Thyroid gland (tissue), 4 donors: ENCODE data around the gene RASGRP4. TPM values are rescaled to one million over a fixed set of nuclear protein-coding genes. Genes with fewer than 3 reads are reported as not detected.

Experiments used
- DNase-seq, 2 donors: peaks; one replicate each; pipeline ENCODE4 v3.0.0-alpha.2; 2019
- H3K27ac ChIP-seq, 3 donors: fragments of 200-600 bp; sonication (generic); 1 replicate in 2 of 3; 2 replicates in 1 of 3; pipeline ENCODE4 v1.5.1; 2016 to 2019; ENCODE audit warnings: mild to moderate bottlenecking in 1 of 3, moderate library complexity in 1 of 3
- H3K27me3 ChIP-seq: fragments of 200-600 bp; sonication (generic); one replicate; pipeline ENCODE4 v1.5.1; 2019
- H3K36me3 ChIP-seq, 2 donors: fragments of 200-600 bp; sonication (generic); one replicate each; pipeline ENCODE4 v1.5.1; 2016 to 2019
- H3K4me1 ChIP-seq, 2 donors: fragments of 200-600 bp; sonication (generic); one replicate each; pipeline ENCODE4 v1.5.1; 2017 to 2019
- H3K4me3 ChIP-seq, 3 donors: fragments of 200-600 bp; sonication (generic); replicated peaks in 1 of 3; 1 replicate in 2 of 3; 2 replicates in 1 of 3; pipeline ENCODE4 v1.5.1; 2016; ENCODE audit warnings: mild to moderate bottlenecking in 1 of 3
- H3K9me3 ChIP-seq: fragments of 200-600 bp; sonication (generic); one replicate; pipeline ENCODE4 v1.5.1; 2017
- POLR2A ChIP-seq, 2 donors: fragments of 450-650 bp; IDR thresholded peaks; one replicate each; pipeline ENCODE4 v1.6.1; 2017; ENCODE audit warnings: antibody characterized with exemption in 2 of 2, mild to moderate bottlenecking in 2 of 2, moderate library complexity in 1 of 2
- WGBS, 2 donors: methylation state at CpG; one replicate each; pipeline ENCODE4 v1.1.5; 2017; 5-methylcytosine and 5-hydroxymethylcytosine counted together
- intact Hi-C: fragments of 100-400 bp; cut with DNase I; formaldehyde crosslinking; loops from one replicate; pipeline ENCODE4 v1.15.1; 2023
- total RNA-seq, 4 donors: library from RNA; depleted of rRNA; stranded (reverse); fragments of >200 nt; gene quantifications; one replicate each; pipeline ENCODE4 v1.2.3, GENCODE V29; 2016
- TF ChIP-seq, protein P1 (sequence below), 6 experiments: fragments of 200-600 bp in 3 of 6; fragments of 450-650 bp in 3 of 6; sonication (generic) in 3 of 6; IDR thresholded peaks; one replicate each; pipeline ENCODE4 v1.5.1; 2016 to 2019; ENCODE audit warnings: antibody characterized with exemption in 6 of 6, mild to moderate bottlenecking in 2 of 6, inconsistent platforms in 1 of 6, moderate library complexity in 1 of 6

The RASGRP4 gene
- total RNA-seq, 4 donors from 2014 or later, result 0.89 to 1.7 (median 1.2) TPM

DNA sequence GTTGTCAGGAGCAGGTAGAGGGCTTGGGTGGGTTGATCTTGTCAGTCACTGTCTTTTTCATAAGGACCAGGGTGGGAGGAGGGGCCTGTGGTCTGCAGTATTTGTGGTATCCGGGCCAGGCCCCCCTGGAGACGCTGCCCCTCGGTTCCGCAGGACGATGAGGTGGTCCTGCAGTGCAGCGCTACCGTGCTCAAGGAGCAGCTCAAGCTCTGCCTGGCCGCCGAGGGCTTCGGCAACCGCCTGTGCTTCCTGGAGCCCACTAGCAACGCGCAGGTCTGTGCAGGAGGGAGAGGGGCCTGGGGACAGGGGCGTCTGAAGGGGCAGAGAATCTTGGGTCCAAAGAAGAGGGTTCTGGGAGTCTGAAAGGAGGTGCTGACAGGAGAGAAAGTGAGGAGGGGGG, 14.6 kb upstream of the RASGRP4 start:
- WGBS, 2 donors, result 58 to 60% methylated on average over 14 of the region's 14 CpGs
- intact Hi-C loops, result no loop called here
- H3K27me3 ChIP-seq, result no peaks in the 10 kb centered on the region

DNA sequence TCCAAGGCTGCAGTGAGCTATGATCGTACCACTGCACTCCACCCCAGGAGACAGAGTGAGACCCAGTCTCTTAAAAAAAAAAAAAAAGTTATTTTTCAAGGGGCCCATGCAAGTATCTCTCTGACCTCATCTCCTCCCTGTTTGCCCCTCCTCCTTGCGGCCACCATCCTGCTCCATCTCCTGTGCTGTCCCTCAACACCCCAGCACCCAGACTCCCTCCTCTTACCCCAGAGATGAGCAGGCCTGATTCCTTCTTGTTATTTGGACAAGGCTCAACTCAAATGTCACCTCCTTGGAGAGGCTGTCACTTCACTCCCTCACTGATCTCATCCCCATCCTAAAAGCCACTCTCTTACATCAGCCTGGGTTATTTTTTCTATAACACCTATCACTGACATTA, 11.9 kb upstream of the RASGRP4 start:
- no peak for DNase-seq
- Histone ChIP-seq H3K4me3 (no peak overlapping the region), H3K4me1 (no peaks in the 10 kb centered on the region), H3K9me3 (no peaks in the 10 kb centered on the region), H3K36me3 (no peaks in the 10 kb centered on the region), H3K27me3 (no peaks in the 10 kb centered on the region), H3K27ac (no peak overlapping the region)
- TF ChIP-seq, protein P1, sequence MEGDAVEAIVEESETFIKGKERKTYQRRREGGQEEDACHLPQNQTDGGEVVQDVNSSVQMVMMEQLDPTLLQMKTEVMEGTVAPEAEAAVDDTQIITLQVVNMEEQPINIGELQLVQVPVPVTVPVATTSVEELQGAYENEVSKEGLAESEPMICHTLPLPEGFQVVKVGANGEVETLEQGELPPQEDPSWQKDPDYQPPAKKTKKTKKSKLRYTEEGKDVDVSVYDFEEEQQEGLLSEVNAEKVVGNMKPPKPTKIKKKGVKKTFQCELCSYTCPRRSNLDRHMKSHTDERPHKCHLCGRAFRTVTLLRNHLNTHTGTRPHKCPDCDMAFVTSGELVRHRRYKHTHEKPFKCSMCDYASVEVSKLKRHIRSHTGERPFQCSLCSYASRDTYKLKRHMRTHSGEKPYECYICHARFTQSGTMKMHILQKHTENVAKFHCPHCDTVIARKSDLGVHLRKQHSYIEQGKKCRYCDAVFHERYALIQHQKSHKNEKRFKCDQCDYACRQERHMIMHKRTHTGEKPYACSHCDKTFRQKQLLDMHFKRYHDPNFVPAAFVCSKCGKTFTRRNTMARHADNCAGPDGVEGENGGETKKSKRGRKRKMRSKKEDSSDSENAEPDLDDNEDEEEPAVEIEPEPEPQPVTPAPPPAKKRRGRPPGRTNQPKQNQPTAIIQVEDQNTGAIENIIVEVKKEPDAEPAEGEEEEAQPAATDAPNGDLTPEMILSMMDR (IDR thresholded peaks at IDR 0.05), result no peak
- no peak for TF ChIP-seq POLR2A (IDR thresholded peaks at IDR 0.05)
- WGBS, 2 donors, result 68 to 81% methylated on average over 2 of the region's 2 CpGs
- intact Hi-C loops, result no loop called here

More for the DNA sequence above, 14.6 kb upstream of the RASGRP4 start:
- DNase-seq, result no peak
- H3K9me3 ChIP-seq, result no peaks in the 10 kb centered on the region
- H3K4me3 ChIP-seq, result no peak overlapping the region
- no peaks in the 10 kb centered on the region for H3K4me1 ChIP-seq
- no peak overlapping the region for H3K27ac ChIP-seq
- no peaks in the 10 kb centered on the region for H3K36me3 ChIP-seq
- no peak for TF ChIP-seq POLR2A (IDR thresholded peaks at IDR 0.05)
- TF ChIP-seq, protein P1 (IDR thresholded peaks at IDR 0.05), result no peak

DNA sequence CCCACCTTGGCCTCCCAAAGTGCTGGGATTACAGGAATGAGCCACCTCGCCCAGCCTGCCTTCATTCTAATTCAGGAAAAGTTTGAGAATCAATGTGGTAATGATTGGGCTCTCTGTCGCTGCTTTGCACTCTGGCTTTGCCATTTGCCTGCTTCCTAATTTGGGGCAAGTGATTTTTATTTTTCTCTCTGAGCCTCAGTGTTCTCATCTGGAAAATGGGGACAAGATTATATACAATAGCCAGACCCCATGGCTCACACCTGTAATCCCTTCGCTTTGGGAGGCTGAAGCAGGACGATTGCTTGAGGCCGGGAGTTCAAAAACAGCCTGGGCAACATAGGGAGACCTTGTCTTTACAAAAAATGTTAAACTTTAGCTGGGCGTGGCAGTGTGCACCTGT, 11.3 kb upstream of the RASGRP4 start:
- WGBS, 2 donors, result 93 to 94% methylated on average over 6 of the region's 6 CpGs
- no peak for DNase-seq
- Histone ChIP-seq H3K9me3 (no peaks in the 10 kb centered on the region), H3K27ac (no peak overlapping the region), H3K4me3 (no peak overlapping the region), H3K36me3 (no peaks in the 10 kb centered on the region), H3K27me3 (no peaks in the 10 kb centered on the region), H3K4me1 (no peaks in the 10 kb centered on the region)
- intact Hi-C loops, result no loop called here
- TF ChIP-seq, protein P1 (IDR thresholded peaks at IDR 0.05), result no peak
- TF ChIP-seq POLR2A (IDR thresholded peaks at IDR 0.05), result no peak

DNA sequence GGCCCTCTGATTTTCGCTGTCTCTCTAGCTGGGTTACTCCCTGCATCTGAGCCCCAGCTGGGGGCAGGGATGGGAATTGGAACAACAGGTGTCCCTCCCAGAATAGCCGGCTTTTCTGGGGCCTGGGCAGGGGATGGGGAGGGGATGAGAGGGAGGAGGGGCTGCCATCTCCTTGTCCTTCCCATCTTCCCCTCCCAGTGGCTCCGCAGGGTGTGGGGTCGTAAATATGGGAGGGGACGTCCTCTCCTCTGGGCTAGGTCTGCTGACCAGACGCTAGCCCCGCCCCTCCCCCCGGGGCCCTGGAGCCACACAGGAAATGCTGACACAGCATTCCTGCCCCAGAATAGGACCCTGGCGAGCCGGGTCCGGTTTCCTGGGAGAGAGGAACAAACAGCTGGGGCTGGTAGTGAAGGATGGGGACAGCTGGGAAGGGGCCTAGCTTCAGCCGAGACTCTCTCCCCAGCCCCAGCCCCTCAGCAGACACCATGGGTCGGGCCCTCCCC, 8.6 kb upstream of the RASGRP4 start:
- Histone ChIP-seq H3K9me3 (no peaks in the 10 kb centered on the region), H3K36me3 (no peaks in the 10 kb centered on the region), H3K27ac (no peak overlapping the region), H3K4me1 (no peaks in the 10 kb centered on the region), H3K27me3 (no peaks in the 10 kb centered on the region), H3K4me3 (no peak overlapping the region)
- DNase-seq, result peak in 1 of 2 donors; percentile 7
- intact Hi-C loops, result no loop called here
- WGBS, 2 donors, result 15 to 23% methylated on average over 8 to 12 of the region's 13 CpGs
- TF ChIP-seq, protein P1 (IDR thresholded peaks at IDR 0.05), result no peak
- TF ChIP-seq POLR2A (IDR thresholded peaks at IDR 0.05), result no peak

DNA sequence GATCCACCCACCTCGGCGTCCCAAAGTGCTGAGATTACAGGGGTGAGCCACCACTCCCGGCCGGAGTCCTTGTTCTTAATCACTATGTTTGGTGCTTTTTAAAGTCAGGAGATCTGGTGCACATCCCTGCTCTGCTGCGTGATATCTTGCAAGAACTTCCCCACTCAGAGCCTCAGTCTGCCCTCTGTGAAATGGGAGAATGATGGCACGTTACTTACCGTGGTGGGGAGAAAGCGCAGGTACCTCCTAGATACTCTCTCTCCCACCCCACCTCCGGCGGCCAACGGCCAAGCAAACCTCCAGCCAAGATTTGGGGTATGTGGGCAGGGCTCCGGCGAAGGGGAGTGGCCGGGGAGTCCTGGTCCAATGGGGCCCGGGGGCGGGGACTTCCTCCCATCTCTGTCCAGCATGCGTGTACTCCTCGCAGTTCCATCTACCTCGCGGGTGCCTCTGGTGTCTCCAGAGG, 7.3 kb upstream of the RASGRP4 start, which contains the start of gene RYR1:
RYR1 (plus strand) TSS at position 424 of the 466 bp plus-strand sequence. CDS start 139 bp downstream, outside the sequence.
- Histone ChIP-seq H3K36me3 (no peaks in the 10 kb centered on the region), H3K27me3 (no peaks in the 10 kb centered on the region), H3K9me3 (no peaks in the 10 kb centered on the region), H3K4me1 (no peaks in the 10 kb centered on the region), H3K27ac (no peak within 1 kb of the TSS), H3K4me3 (no peak within 1 kb of the TSS)
- TF ChIP-seq, protein P1 (IDR thresholded peaks at IDR 0.05), result no peak
- no peak for TF ChIP-seq POLR2A (IDR thresholded peaks at IDR 0.05)
- WGBS, 2 donors, result 20 to 43% methylated on average over 8 to 9 of the region's 20 CpGs
- intact Hi-C loops, result no loop called here
- peak; percentile 15 to 31 for DNase-seq
